Endodermal cell (in vitro differentiated cells): ENCODE measurements around the gene KCNE4. TPM values are rescaled to one million over a fixed set of nuclear protein-coding genes. Genes with fewer than 3 reads are reported as not detected.

ENCODE experiments used
- DNase-seq: peaks from one replicate; pipeline ENCODE4 v3.0.0-alpha.2; 2017
- H3K27ac ChIP-seq: 2 replicates; pipeline ENCODE4 v1.5.1; 2013; ENCODE audit warnings: mild to moderate bottlenecking, low read depth, low read length, moderate library complexity
- H3K27me3 ChIP-seq: 2 replicates; pipeline ENCODE4 v1.6.1; 2013; ENCODE audit warnings: mild to moderate bottlenecking, low read length, moderate library complexity; ENCODE audit not compliant: insufficient read depth, control insufficient read depth, poor library complexity, severe bottlenecking
- H3K36me3 ChIP-seq: 2 replicates; pipeline ENCODE4 v1.7.0; 2013; ENCODE audit warnings: mild to moderate bottlenecking, low read length, moderate library complexity; ENCODE audit not compliant: control insufficient read depth, insufficient read depth
- H3K4me1 ChIP-seq: one replicate; pipeline ENCODE4 v1.7.0; 2013; ENCODE audit warnings: low read length; ENCODE audit not compliant: control insufficient read depth, insufficient read depth
- H3K4me3 ChIP-seq: 2 replicates; pipeline ENCODE4 v1.5.1; 2013; ENCODE audit warnings: mild to moderate bottlenecking, low read length, moderate library complexity
- H3K9ac ChIP-seq: 2 replicates; pipeline ENCODE4 v1.6.1; 2013; ENCODE audit warnings: mild to moderate bottlenecking, low read length, moderate library complexity; ENCODE audit not compliant: poor library complexity, severe bottlenecking; ENCODE audit errors: extremely low read depth
- H3K9me3 ChIP-seq: 2 replicates; pipeline ENCODE4 v1.6.1; 2013; ENCODE audit warnings: mild to moderate bottlenecking, low read length, moderate library complexity; ENCODE audit not compliant: control insufficient read depth
- H3K27ac Mint-ChIP-seq: 2 replicates; pipeline ENCODE4 v1.8.0; 2020; ENCODE audit warnings: mixed read lengths
- H3K27me3 Mint-ChIP-seq: 2 replicates; pipeline ENCODE4 v1.8.0; 2021; ENCODE audit warnings: mild to moderate bottlenecking, mixed read lengths; ENCODE audit not compliant: insufficient read depth
- H3K36me3 Mint-ChIP-seq: 2 replicates; pipeline ENCODE4 v1.8.0; 2020; ENCODE audit warnings: low read depth, mixed read lengths
- H3K4me1 Mint-ChIP-seq: 2 replicates; pipeline ENCODE4 v1.8.0; 2020; ENCODE audit warnings: mixed read lengths
- H3K4me3 Mint-ChIP-seq: 2 replicates; pipeline ENCODE4 v1.8.0; 2020; ENCODE audit warnings: mild to moderate bottlenecking, moderate library complexity, mixed read lengths
- H3K9me3 Mint-ChIP-seq: 2 replicates; pipeline ENCODE4 v1.8.0; 2020; ENCODE audit warnings: mild to moderate bottlenecking, mixed read lengths
- CTCF ChIP-seq: fragments of 200-600 bp; sonication (generic); conservative IDR thresholded peaks from 2 replicates; pipeline ENCODE4 v1.5.0; 2021; ENCODE audit warnings: antibody characterized with exemption, mild to moderate bottlenecking
- WGBS, 2 experiments: methylation state at CpG; one replicate each; pipeline versions ENCODE4 v1.1.5 to v1.1.7; 2013; ENCODE audit warnings: missing lambda C conversion rate in 2 of 2, mixed read lengths in 1 of 2; ENCODE audit not compliant: insufficient coverage in 1 of 2, insufficient read length in 1 of 2; 5-methylcytosine and 5-hydroxymethylcytosine counted together
- total RNA-seq, 2 donors: library from RNA; stranded (reverse); fragmentation: NEBNext Ultra II Directional in 1 of 2; extraction: Animal tissue kit (Norgen Biotek cat#: 25700) in 1 of 2; gene quantifications; 2 replicates in 1 of 2; 3 replicates in 1 of 2; pipeline ENCODE4 v1.2.1, GENCODE V29; 2021

The KCNE4 gene
- total RNA-seq, 2 donors from 2014 or later: 0.22 TPM; not detected in 1

GRCh38 chr2:223044092-223044836 is 7.7 kb upstream of the KCNE4 start:
- no peak for TF ChIP-seq CTCF
- no peaks in the 10 kb centered on the region for H3K9me3 ChIP-seq
- no peak overlapping the region for H3K9ac ChIP-seq
- H3K9me3 Mint-ChIP-seq: no peaks in the 10 kb centered on the region
- no peak overlapping the region for H3K27ac Mint-ChIP-seq
- H3K4me1 ChIP-seq: no peaks in the 10 kb centered on the region
- H3K4me1 Mint-ChIP-seq: peaks cover 15% of the 10 kb centered on the region
- no peaks in the 10 kb centered on the region for H3K27me3 Mint-ChIP-seq
- no peaks in the 10 kb centered on the region for H3K36me3 Mint-ChIP-seq
- H3K4me3 Mint-ChIP-seq: no peak overlapping the region
- 94 to 97% methylated on average over 7 to 12 of the region's 12 CpGs for WGBS, 2 experiments
- no peak overlapping the region for H3K27ac ChIP-seq
- H3K4me3 ChIP-seq: no peak overlapping the region
- H3K27me3 ChIP-seq: no peaks in the 10 kb centered on the region
- H3K36me3 ChIP-seq: no peaks in the 10 kb centered on the region
- DNase-seq: peak; percentile 51

GRCh38 chr2:223044916-223045700 is 6.9 kb upstream of the KCNE4 start:
- H3K27me3 ChIP-seq: no peaks in the 10 kb centered on the region
- H3K9me3 ChIP-seq: no peaks in the 10 kb centered on the region
- H3K9ac ChIP-seq: no peak overlapping the region
- H3K27ac Mint-ChIP-seq: no peak overlapping the region
- no peaks in the 10 kb centered on the region for H3K4me1 ChIP-seq
- 80 to 98% methylated on average over 1 to 5 of the region's 5 CpGs for WGBS, 2 experiments
- H3K4me3 Mint-ChIP-seq: no peak overlapping the region
- no peaks in the 10 kb centered on the region for H3K9me3 Mint-ChIP-seq
- no peak for DNase-seq
- H3K27ac ChIP-seq: no peak overlapping the region
- no peaks in the 10 kb centered on the region for H3K27me3 Mint-ChIP-seq
- TF ChIP-seq CTCF: no peak
- no peaks in the 10 kb centered on the region for H3K36me3 Mint-ChIP-seq
- no peak overlapping the region for H3K4me3 ChIP-seq
- peaks cover 12% of the 10 kb centered on the region for H3K4me1 Mint-ChIP-seq
- no peaks in the 10 kb centered on the region for H3K36me3 ChIP-seq

GRCh38 chr2:223046470-223047040 is 5.4 kb upstream of the KCNE4 start:
- H3K36me3 Mint-ChIP-seq: no peaks in the 10 kb centered on the region
- no peaks in the 10 kb centered on the region for H3K9me3 ChIP-seq
- DNase-seq: no peak
- H3K4me1 ChIP-seq: no peaks in the 10 kb centered on the region
- H3K27me3 Mint-ChIP-seq: no peaks in the 10 kb centered on the region
- H3K36me3 ChIP-seq: no peaks in the 10 kb centered on the region
- WGBS, 2 experiments: 96 to 97% methylated on average over 2 of the region's 2 CpGs
- TF ChIP-seq CTCF: no peak
- H3K27ac Mint-ChIP-seq: no peak overlapping the region
- H3K9me3 Mint-ChIP-seq: no peaks in the 10 kb centered on the region
- no peaks in the 10 kb centered on the region for H3K27me3 ChIP-seq
- peaks cover 9% of the 10 kb centered on the region for H3K4me1 Mint-ChIP-seq
- H3K4me3 Mint-ChIP-seq: no peak overlapping the region
- H3K27ac ChIP-seq: no peak overlapping the region
- H3K9ac ChIP-seq: no peak overlapping the region
- H3K4me3 ChIP-seq: no peak overlapping the region
